ENCODE measurements around the gene TMEM31.
"Not testable (repeated sequence)": the region's sequence is repeated elsewhere in the genome, so short reads cannot be mapped to it uniquely, and the experiment has no call there.

TMEM31 gene

DNA sequence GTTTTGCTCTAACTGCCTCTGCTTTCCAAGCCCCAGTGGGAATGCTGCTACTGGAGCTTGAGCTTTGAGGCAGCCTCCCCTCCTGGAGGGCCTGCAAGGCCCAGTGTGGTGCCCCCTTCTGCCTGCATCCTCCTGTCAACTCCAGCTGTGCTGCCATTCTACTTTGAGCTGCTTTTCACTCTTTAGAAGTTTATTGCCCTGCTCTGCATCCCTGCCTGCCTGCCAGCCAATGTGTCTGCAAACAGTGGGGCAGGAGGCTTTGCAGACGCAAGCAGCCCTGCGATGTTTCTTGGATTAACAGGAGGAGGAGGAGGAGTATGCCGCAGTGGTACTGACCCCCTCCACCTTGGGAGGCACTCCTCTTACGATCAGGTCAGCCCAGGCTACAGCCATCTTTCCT is 16.4 kb downstream of the TMEM31 start:
- DNase-seq = no peak

DNA sequence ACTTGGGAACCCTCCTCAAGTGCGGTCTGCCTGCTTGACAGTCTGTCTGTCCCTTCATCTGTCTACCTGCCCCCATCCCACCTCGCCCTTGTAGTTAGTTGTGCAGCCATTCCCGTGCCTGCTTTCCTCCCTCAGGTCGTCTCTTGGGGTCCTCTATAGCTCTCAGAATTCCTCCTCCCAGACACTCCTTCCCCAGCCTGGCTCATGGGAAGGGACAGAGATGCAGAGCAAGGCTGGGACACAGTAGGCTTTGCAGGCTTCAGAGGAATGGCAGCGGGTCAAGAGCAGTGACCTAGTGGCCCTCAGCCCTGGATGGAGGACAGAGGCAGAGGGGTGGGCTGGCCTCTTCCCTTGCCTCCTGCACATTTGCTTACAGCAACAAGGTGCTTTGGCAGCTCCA is 18.3 kb downstream of the TMEM31 start:
- DNase-seq = no peak

DNA sequence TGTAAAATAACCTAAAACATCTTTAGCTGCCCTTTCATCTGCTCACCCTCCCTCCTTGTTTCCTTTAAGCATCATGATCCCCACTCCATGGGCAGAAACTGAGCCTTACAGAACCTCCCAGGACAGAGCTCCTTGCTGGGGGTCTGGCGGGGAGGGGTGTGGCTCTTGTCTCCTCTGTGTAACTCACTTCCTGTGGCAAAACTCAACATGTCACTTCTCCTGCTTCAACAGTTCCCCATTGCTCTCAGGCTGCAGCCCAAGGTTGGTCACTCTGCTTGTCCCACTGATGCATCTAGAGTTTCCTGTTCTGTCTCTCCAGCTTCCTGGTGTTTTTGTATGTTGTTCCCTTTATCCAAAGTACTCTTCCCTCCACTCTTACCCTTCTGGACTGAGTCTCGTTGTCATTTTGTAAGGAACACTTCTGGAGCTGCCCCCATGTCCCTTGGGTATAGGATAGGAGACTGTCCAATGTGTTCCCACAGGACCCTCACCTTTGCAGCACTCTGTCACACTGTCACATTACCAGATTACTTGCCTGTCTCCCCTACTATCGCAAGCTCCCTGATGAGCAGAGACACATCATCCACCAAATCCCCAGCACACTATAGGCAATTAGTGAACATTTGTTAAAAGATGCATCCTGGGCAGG is 19.6 kb downstream of the TMEM31 start:
- DNase-seq = no peak

DNA sequence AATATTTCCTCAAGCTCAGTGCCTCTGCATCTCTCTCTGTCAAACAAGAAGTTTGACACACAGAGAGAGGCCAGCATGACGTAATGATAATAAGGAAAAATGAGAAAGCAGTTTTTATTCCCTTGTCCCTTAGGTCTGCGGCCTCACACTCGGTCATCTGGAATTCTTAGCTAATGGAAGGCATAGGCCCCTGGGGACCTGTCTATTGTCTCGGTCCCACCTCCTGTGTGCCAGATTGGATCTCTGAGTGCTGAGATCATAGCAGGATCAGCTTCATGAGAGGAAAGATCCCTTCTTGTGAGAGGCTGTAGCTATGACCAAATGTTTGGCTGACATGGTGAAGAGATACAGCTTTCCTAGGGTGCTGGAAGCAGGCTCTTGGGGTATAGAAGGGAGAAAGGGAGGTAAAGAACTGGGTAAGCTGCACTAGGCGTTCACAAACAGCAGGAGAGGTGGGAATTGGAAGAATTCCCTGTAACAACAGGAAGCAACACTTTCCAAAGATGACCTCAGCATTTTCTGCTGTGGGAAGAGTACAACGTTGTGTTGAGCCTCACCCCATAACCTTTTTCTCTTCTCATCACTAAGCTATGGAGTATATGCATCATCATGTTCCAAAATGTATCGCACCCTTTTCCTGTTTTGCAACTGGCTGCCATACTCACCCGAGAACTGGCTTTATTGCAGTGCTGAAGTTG is 20.2 kb downstream of the TMEM31 start:
- DNase-seq = no peak

DNA sequence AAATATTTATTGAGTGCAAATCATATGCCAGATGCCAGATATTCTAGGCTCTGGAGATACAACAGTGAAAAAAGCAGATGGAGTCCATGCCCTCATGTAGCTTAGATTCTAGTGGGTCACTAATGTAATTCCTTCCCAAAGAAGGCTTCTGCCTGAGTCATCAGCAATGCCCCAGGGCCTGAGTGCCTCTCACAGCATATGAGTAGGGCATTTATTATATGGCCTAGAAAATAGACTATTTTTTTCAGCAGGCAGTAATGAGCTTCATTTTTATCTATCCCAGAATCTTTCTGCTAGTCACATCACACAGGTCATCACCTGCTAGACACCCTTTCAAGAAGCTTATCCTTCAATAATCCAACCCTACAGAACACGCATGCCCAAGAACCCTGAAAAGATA is 22.3 kb downstream of the TMEM31 start:
- no peak for DNase-seq

DNA sequence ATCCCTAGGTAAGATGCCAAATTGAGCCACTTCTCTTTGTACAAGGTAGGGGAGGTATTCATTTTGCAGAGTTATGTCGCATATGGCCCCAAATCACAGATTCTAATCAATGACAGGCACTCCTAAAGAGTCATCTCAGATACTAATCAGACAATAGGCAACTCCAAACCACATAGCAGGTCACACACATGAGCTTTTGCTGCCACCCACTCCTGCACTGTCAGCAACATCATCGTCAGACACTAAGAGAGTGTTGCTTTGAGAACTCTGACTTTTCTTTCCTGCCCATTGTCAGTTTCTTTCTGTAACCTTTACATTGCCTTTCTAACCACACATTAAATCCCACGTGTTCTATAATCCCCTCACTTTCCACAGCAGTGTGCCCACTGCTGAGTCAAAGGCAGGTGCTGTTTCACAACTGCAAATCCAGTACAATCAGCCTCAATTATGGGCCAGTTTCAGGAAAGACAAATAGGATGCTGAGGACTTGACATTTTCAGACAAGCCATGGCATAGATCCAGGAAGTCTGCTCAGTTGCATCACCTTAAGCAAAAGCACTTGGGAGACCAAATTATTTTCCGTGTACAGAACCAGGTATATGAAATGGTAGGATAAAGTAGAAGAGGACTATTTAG is 23.5 kb downstream of the TMEM31 start:
- no peak for DNase-seq

DNA sequence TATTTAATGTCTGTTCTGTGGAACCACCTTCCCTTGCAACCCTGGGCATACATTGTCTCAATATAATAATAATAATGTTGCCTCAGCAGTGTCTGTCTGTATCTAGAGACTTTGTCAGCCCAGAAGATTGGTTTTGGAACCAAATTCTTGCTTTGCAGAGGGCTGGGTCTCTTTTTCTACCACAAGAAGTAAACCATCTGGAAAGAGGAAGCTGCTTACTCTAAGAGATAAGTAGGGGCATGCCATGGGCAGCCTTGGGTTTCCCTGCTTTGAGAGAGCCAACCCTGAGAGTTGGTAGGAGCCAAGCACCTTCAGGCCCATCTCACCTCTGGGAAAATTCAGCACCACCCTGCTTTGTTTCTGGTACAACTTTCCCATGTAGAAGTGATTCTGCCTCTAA is 27.0 kb downstream of the TMEM31 start:
- DNase-seq = no peak

DNA sequence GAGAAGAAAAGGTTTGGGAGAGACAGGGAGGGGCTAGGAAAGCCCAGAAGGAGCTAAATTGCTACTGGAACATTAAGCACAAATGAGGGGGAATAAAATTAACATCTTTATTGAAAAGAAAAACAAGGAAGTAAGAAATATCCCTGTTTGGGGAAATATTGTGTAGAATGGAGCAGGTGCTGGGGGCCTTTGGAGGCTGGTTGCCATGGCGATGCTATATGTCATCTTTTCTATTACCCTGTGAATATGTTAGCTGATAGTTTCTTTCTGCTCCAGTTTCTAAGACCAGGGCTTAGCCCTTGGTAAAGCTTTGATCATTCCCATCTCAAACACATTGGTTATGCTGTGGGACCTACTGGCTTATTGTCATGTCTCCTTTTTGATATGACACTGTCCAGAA is 28.7 kb downstream of the TMEM31 start:
- DNase-seq = no peak

DNA sequence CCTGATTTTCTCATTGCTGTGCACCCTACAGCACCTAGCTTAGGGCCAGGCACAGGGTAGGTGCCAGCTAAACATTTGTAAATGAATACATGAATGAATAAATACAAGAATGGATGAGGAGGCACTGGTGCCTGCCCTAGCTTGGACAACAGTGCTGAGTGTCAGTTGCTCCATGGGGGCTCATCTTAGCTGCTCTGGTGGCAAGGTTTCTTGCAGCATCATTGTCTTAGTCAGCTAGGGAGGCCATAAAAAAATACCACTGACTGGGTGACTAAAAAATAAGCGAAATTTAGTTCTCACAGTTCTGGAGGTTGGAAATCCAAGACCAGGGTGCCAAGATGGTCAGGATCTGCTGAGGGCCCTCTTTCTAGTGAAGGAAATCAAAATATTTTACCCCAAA is 31.2 kb downstream of the TMEM31 start:
- DNase-seq = no peak

DNA sequence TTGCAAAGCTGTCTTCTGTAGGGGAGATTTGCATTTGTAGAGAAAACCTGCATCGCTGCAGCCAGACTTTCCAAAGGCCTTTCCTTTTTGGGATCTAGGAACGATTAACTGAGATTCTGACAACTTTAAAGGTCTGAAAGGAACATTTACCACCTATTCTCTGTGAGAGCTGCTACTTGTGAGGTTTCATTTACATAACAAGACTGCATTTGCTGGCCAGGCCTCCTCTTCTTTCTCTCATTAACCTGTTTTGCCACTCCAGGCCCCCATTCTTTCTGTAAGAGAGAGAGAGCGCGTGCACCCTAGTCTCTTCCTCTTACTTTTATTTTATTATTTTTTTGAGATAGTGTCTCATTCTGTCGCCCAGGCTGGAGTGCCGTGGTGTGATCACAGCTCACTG is 31.6 kb downstream of the TMEM31 start:
- DNase-seq = no peak

DNA sequence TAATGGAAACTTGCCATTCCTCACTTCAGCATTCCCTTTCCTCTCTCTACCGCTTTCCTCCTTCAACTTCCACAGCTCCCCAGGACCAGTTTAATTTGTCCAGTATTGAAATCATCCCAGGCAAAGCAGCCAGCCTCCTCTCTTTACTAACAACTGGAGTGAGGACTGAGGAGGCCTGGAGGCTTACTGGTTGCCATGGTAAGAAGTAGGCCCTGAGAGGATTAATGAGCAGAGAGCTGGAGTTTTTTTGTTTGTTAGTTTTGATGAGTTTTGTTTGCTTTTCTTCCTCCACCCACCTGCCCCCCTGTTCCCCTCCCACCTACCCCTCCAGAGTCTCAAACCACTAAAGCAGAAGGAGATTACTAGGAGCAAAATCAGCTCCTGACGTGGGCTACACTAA is 36.5 kb downstream of the TMEM31 start:
- DNase-seq = no peak

DNA sequence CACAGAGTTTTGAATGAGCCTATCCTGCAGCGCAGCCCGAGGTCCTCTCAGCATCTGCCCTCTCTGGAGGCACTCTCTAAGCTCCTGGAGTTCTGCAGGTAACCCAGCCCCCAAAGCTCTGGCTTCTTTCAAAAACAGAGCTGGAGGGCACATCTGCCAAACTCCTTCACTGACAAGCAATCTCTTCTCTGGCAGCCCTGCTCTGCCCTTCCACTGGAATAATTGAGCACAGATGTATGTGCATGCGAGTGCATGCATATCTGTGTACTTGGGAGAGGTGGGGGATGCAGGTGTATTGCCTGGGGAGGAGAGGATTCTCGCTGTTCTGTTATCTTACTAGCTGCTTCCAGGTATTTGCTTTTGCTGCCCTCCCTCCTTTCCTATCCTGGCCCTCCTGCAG is 43.7 kb downstream of the TMEM31 start:
- no peak for DNase-seq

DNA sequence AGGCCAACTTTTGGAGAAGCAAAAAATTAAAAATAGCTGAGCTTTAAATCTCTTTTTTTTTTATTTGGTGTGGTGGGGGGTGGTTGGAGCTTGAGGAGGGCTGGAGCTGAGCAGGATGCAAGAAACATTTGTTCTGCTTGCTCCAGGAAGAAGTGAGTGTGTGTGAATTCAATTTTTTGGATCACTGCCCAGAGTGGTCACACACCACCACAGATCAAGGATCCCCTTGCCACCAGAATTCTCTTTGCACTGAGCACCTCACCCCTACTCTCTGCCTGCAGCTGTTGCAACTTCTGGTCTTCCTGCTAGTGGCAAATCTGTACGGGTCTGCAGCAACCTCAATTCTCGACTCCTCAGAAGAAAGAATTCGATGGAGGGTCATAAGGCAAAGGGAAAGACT is 46.0 kb downstream of the TMEM31 start:
- DNase-seq = no peak

DNA sequence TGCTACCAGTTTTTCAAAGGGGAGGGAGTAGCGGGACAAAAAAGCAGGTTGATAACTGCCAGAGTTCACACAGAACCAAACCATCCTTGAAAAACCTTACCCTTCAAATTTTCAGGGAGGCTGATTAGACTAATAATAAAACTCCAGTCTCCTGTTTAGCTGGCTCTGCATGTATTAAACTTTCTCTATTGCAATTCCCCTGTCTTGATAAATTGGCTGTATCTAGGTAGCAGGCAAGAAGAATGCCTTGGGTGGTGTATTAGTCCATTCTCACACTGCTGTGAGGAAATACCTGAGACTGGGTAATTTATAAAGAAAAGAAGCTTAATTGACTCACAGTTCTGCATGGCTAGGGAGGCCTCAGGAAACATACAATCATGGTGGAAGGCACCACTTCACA is 47.8 kb downstream of the TMEM31 start:
- no peak for DNase-seq

GRCh38 chrX:103763541-103763940 is 52.8 kb downstream of the TMEM31 start:
- DNase-seq = not testable (repeated sequence)

All from effector CD8-positive, alpha-beta T cell (primary cell).